ENCODE results near the gene BPTF. TPM values are rescaled to one million over a fixed set of nuclear protein-coding genes. Genes with fewer than 3 reads are reported as not detected.

Gene BPTF
- total and polyA plus RNA-seq, 2 of the 13 experiments (the other 11 are each of a cell fraction or from before 2014, with no cell fraction given) = 43.5 to 66.1 TPM

DNA sequence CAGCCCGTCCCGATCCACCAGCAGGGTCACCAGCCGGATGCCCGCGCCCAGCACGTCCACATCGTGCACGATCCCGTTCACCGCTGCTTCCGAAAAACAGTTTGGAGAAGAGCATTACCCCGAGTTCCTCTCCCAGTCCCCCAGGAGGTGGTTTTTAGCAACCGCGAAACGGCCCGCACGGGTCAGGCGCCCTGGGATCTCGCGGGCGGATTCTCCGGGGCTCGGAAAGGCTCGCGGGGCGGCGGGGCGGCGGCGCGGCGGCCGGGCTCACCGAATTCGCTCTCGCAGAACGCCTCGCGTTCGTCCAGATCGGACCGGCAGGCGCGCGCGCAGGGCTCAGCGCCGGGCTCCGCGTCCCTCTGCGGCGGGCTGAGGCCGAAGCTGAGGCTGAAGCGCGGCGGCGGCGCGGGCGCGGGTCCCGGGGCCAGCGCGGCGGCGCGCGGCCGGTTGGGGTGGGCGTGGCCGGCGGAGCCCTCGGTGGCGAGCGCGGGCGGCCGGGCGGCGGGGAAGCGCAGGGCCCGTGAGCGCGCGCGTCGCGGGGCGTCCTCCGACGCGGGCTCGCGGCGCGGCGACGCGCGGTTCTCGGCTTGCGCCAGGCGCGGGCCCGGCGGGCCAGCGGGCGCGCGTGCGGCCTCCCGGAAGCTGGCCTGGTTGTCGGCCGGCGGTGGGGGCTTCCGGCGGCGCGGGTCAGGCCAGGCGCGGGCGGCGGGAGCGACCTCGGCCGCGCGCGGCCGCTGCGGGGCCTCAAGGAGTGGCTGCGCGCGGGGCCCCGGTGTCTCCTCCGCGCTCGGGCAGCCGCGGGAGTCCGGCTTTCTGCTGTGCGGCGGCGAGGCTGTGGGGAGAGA lies 168.1 kb downstream of the BPTF start (continued):
- TF ChIP-seq CENPT (CRISPR knock-in tag; IDR thresholded peaks at IDR 0.05; ENCODE audit: low read depth) (0 out of 2 replicates have a peak, but pooled peaks have one; percentile 30), ESRRA (CRISPR knock-in tag; IDR thresholded peaks at IDR 0.05; ENCODE audit: low read depth) (no peak), KLF16 (CRISPR knock-in tag; IDR thresholded peaks at IDR 0.05) (peak in 1 of 2 experiments; percentile 74; a peak in 1 of 4 replicates), HHEX (CRISPR knock-in tag; IDR thresholded peaks at IDR 0.05) (no peak), ZNF292 (CRISPR knock-in tag; IDR thresholded peaks at IDR 0.05; ENCODE audit: borderline replicate concordance, low read depth) (no peak), ZNF674 (CRISPR knock-in tag; IDR thresholded peaks at IDR 0.05; ENCODE audit: low read depth) (no peak), SALL1 (CRISPR knock-in tag; IDR thresholded peaks at IDR 0.05) (peak; percentile 84), NFIB (CRISPR knock-in tag; IDR thresholded peaks at IDR 0.05; ENCODE audit: borderline replicate concordance) (no peak), RCOR2 (CRISPR knock-in tag; IDR thresholded peaks at IDR 0.05) (no peak), ASH2L (IDR thresholded peaks at IDR 0.05; ENCODE audit: insufficient read length, low read depth, low read length) (peak; percentile 50), ZNF3 (CRISPR knock-in tag; IDR thresholded peaks at IDR 0.05) (no peak), HNRNPUL1 (IDR thresholded peaks at IDR 0.05; ENCODE audit: low read depth, low read length) (no peak), SP140L (CRISPR knock-in tag; IDR thresholded peaks at IDR 0.05; ENCODE audit: borderline replicate concordance) (no peak), RFX1 (IDR thresholded peaks at IDR 0.05) (no peak), MXI1 (IDR thresholded peaks at IDR 0.05; ENCODE audit: borderline replicate concordance, low read depth, low read length) (peak; percentile 47; the same call in 1 of the 3 replicates)
- TF ChIP-seq, protein P1, sequence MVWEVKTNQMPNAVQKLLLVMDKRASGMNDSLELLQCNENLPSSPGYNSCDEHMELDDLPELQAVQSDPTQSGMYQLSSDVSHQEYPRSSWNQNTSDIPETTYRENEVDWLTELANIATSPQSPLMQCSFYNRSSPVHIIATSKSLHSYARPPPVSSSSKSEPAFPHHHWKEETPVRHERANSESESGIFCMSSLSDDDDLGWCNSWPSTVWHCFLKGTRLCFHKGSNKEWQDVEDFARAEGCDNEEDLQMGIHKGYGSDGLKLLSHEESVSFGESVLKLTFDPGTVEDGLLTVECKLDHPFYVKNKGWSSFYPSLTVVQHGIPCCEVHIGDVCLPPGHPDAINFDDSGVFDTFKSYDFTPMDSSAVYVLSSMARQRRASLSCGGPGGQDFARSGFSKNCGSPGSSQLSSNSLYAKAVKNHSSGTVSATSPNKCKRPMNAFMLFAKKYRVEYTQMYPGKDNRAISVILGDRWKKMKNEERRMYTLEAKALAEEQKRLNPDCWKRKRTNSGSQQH (CRISPR knock-in tag; IDR thresholded peaks at IDR 0.05; ENCODE audit: low read depth) = no peak; the same call in 1 of the 2 replicates
- TF ChIP-seq, protein P2, sequence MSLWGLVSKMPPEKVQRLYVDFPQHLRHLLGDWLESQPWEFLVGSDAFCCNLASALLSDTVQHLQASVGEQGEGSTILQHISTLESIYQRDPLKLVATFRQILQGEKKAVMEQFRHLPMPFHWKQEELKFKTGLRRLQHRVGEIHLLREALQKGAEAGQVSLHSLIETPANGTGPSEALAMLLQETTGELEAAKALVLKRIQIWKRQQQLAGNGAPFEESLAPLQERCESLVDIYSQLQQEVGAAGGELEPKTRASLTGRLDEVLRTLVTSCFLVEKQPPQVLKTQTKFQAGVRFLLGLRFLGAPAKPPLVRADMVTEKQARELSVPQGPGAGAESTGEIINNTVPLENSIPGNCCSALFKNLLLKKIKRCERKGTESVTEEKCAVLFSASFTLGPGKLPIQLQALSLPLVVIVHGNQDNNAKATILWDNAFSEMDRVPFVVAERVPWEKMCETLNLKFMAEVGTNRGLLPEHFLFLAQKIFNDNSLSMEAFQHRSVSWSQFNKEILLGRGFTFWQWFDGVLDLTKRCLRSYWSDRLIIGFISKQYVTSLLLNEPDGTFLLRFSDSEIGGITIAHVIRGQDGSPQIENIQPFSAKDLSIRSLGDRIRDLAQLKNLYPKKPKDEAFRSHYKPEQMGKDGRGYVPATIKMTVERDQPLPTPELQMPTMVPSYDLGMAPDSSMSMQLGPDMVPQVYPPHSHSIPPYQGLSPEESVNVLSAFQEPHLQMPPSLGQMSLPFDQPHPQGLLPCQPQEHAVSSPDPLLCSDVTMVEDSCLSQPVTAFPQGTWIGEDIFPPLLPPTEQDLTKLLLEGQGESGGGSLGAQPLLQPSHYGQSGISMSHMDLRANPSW (CRISPR knock-in tag; IDR thresholded peaks at IDR 0.05; ENCODE audit: borderline replicate concordance) = no peak
- TF ChIP-seq, protein P3, sequence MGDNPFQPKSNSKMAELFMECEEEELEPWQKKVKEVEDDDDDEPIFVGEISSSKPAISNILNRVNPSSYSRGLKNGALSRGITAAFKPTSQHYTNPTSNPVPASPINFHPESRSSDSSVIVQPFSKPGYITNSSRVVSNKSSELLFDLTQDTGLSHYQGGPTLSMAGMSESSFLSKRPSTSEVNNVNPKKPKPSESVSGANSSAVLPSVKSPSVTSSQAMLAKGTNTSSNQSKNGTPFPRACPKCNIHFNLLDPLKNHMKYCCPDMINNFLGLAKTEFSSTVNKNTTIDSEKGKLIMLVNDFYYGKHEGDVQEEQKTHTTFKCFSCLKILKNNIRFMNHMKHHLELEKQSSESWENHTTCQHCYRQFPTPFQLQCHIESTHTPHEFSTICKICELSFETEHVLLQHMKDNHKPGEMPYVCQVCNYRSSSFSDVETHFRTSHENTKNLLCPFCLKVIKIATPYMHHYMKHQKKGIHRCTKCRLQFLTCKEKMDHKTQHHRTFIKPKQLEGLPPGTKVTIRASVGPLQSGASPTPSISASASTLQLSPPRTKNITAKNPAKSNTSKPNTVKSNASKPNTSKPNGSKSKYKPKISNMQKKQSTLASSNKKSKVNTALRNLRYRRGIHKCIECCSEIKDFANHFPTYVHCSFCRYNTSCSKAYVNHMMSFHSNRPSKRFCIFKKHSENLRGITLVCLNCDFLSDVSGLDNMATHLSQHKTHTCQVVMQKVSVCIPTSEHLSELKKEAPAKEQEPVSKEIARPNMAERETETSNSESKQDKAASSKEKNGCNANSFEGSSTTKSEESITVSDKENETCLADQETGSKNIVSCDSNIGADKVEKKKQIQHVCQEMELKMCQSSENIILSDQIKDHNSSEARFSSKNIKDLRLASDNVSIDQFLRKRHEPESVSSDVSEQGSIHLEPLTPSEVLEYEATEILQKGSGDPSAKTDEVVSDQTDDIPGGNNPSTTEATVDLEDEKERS (CRISPR knock-in tag; IDR thresholded peaks at IDR 0.05) = no peak
- TF ChIP-seq, protein P4, sequence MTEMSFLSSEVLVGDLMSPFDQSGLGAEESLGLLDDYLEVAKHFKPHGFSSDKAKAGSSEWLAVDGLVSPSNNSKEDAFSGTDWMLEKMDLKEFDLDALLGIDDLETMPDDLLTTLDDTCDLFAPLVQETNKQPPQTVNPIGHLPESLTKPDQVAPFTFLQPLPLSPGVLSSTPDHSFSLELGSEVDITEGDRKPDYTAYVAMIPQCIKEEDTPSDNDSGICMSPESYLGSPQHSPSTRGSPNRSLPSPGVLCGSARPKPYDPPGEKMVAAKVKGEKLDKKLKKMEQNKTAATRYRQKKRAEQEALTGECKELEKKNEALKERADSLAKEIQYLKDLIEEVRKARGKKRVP (CRISPR knock-in tag; IDR thresholded peaks at IDR 0.05) = no peak

Measured in HepG2 (cell line).